CD1c-positive myeloid dendritic cell (primary cell): Measurements from ENCODE around the gene FAM210A.
"Not testable (repeated sequence)": the region's sequence is repeated elsewhere in the genome, so short reads cannot be mapped to it uniquely, and the experiment has no call there.

ENCODE experiments used
- DNase-seq: peaks from one replicate; pipeline ENCODE4 v3.0.0-alpha.2; 2016; ENCODE audit errors: extremely low spot score

Gene FAM210A

GRCh38 chr18:13726232-13726971, at the start of gene FAM210A, which contains the start of gene RNMT:
Gene FAM210A, minus strand, starts transcription at chr18:13726558. Its CDS starts 44,481 bp downstream, at chr18:13682077.
Gene RNMT, plus strand, starts transcription at chr18:13726673. Its CDS starts 4,845 bp downstream, at chr18:13731518.
- DNase-seq, result peak; percentile 99

- DNase-seq, result no peak
Observed at GRCh38 chr18:13775058-13775457, 48.7 kb upstream of the FAM210A start.

- no peak for DNase-seq
Observed at GRCh38 chr18:13762690-13763439, 36.5 kb upstream of the FAM210A start.

- DNase-seq, result no peak
Observed at GRCh38 chr18:13760047-13760446, 33.7 kb upstream of the FAM210A start.

DNA sequence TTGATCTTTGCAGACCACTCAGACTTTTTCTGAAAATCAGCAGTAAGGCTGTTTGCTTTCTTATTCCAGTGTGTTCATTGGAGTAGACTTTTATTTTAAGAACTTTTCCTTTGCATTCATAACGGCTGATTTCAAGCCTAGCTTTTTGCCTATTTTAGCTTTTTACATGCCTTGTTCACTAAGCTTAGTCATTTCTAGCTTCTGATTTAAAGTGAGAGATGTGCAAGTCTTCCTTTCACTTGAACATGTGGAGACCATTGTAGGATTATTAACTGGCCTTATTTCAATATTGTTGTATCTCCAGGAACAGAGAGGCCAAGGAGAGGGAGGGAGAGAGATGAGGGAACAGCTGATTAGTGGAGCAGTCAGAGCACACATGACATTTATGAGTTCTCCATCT, 32.3 kb upstream of the FAM210A start:
- DNase-seq, result no peak

DNA sequence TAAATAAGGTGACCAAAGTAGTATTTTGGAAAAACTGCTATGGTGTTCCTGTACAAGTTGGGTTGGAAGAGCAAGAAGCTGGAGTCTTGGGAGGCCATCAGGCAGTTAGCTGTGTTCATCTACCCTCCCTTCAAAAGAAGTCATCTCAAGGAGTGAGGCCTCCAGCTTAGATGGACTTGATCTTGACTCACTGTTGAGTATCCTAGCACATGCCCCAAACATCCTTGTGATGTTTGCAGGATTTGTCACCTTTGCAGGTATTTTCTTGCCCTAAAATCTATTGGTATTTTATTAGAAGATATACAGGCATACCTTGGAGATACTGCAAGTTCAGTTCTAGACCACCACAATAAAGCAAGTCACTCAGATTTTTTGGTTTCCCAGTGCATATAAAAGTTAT, 30.3 kb upstream of the FAM210A start:
- no peak for DNase-seq

GRCh38 chr18:13756261-13756660, 29.9 kb upstream of the FAM210A start:
- no peak for DNase-seq

- not testable (repeated sequence) for DNase-seq
Observed at GRCh38 chr18:13751599-13751998, 25.2 kb upstream of the FAM210A start.

DNA sequence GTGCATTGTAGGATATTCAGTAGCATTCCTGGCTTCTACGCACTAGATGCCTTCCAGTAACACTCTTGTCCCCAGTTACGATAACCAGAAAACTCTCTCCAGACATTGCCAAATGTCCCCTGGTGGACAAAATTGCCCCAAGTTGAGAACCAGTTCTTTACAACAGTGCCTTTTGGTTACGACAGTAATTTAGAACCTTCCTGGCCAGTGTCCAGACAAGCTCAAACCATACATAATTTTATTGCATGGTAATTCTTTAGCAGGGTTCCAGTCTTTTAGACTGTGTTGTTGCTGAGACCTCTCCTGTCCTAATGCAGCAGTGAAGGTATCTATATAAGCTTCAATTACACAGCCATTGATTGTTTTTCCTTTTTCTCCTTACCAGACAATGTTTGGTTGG, 20.3 kb upstream of the FAM210A start:
- DNase-seq, result no peak

DNA sequence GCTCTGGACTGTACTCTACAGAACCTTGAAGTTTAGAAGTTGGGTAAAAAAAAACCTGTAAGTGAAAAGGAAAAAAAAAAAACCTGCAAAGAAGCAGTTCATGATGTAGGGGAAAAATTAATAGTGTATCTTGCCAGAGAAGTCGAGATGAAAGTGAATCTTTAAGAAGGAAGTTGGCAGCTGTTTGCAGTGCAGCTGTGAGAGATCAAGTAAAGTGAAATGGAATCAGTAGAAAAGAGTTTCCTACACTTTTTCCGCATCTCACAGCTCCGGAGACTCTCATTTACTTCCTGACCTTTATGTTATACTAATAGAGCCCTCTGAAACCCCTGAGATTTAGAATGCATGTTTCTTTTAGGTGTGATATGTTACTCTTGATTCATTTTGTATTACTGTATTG, 19.3 kb upstream of the FAM210A start:
- no peak for DNase-seq

DNA sequence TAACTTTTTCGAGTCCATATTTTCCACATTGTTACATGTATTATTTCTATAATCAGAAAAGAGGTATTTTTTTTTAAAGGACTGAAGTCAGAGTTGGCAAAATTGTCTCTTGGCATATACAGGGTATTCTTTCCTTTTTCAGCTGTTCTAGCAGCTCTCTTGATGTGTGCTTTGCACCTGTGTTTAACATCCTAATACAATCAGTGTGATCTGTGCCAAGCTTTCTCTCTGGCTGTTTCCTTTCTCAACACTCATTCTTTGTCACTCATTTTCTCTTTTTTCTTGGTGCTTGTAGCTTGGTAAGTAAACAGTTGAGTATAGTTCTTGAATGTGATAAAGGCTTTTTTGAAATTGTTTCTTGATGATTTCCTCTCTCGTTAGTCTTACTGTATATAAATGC, 9.3 kb upstream of the FAM210A start:
- DNase-seq, result no peak

DNA sequence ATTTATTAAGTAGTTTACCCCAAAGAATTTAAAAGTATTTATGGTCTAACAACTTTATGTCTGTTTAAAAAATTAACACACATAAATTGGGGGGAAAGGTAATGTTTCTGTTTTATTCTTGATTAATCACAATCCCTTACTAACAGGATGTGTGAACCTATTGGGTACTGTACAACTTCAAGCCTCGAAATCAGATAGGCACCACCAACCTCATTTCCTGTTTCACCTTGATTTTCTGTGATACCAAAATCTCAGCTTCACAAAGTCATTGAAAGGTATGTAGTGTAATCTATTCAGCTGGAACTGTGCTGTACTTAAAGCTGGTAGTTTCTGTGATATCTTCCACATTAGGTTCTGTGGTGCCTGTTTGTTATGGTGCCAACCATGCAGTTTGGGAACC, 4.1 kb upstream of the FAM210A start:
- DNase-seq, result no peak

- DNase-seq, result no peak
Observed at GRCh38 chr18:13726972-13727331, 594 bp upstream of the FAM210A start.

DNA sequence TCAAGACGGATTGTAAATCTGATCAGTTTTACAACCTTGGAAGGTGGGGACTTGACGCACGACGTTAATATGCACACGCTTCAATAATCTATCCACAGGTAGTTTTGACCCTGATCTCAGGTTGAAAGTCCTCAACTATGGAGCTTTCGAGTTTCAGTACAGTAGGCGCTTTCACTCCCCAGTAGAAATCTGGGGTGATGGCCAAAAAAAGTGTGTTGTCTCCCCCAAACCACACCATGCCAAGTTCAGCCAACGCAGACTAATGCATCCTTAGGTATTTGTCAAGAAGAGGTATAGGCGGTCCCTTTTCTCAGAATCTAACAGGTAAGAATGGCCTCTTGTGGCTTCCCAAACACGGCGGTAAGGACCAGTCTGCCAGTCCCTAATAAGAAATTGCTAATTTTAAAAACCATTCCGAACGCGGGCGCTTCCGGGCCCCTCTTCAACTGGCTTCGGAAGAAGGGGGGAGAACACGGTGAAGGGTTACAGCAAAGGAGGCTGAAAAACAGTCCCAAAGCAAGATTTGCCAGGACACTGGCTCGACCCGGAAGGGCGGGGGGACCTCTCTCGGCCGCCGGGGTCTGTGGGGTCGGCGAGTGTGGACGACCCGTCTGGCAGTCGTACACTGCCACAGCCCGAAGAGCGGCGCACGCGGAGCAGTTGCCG, 659 bp downstream of the FAM210A start:
- DNase-seq, result no peak

DNA sequence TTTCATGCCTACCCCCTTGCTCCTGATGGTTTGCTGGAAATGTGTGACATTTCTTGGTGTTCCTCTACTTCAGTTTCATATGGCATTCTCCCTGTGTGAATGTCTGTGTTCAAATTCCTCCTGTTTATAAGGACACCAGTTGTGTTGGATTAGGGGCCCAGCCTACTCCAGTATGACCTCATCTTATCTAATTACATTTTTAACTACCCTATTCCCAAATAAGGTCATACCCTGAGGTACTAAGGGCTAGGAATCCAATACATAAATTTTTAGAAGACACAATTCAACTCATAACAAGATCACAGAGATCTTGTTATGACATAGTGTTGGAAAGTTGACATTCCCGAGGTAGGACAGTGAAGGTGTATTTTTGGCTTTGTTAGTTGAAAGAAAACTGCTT, 5.5 kb downstream of the FAM210A start:
- DNase-seq, result no peak

- no peak for DNase-seq
Observed at GRCh38 chr18:13720123-13720522, 6.2 kb downstream of the FAM210A start.

DNA sequence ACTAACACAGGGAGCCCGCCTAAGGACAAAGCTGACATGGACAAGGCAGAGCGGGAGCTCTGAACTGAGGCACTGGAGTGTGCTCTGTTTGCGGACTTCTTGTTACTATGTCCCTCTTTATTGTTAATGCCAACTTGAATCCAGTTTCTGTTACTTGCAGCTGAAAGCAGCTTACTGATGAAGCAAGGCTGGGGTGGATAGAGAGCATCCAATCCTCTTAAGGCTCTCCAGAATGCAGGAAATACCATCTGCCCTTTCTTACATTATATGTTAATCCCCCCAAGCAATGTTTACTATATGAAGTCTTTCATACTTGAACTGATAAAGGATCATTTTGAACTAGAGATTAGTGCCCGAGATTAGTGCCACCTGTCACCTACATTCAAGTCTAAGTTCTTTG, 9.4 kb downstream of the FAM210A start:
- no peak for DNase-seq

DNA sequence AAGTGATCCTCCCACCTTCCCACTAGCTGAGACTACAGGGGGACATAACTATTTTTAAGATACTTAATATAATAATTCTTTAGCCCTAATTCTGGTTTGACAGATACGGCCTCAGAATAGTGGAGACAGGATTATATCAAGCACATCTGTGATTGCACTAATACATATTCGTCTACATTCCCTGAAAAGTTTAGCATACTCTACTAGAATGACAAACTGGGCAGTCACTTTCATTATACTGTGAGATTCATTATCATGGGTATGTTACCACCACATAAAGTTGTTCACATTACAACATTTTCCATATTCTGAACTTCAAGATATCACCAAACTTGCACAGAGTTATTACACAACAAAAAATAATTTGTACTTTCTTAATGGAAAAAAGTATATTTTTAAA, 11.0 kb downstream of the FAM210A start:
- no peak for DNase-seq

DNA sequence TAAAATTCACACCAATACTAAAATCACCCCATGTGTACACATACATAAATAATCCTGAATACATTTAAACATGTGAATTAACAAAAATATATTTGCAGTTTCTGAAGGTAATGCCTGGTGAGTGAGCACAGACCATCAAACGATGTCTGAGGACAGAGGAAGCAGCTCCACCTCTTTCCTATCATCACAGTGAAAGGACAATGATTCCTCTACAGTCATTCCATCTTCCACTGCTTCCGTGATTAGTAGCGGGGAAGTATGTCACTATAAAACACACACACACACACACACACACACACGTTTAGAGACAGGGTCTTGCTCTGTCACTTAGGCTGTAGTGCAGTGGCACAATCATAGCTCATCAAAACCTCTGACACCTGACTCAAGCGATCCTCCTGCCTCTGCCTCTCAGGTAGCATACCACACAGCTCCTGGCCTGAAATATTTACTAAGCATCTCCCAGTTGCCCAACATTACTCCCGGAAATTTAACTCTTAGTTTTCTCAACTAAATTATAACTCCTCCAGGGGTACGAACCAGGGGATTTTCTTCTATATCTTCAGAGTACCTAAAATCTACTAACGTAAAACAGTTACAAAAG, 12.8 kb downstream of the FAM210A start:
- DNase-seq, result no peak

DNA sequence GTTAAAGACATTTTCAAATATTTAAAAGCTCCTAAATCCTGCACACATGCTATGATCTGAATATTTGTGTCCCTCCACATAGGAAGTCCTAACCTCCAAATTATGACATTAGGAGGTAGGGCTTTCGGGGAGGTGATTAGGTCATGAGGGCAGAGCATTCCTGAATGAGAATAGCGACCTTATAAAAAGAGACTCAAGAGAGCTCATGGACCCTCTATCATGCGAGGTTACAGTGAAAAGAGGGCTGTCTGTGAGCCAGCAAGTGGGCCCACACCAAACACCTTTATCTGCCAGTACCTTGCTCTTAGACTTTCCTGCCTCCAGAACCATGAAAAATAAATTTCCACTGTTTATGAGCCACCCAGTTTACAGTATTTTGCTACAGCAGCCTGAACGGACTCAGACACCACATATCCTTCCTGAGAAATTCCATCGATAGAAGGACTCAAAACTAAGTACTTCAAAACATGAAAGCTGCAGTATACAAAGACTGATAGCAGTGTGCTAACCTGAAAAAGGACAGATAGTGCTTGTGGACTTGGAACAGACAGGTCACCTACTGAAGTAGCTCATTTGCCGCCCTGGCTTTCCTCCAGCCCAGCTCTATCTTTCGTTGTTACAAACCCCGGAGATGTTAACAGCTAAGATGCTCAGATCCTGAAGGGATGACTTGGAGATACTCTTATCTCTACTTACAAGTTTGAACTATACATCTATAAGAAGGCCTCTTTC, 13.8 kb downstream of the FAM210A start:
- DNase-seq, result no peak

DNA sequence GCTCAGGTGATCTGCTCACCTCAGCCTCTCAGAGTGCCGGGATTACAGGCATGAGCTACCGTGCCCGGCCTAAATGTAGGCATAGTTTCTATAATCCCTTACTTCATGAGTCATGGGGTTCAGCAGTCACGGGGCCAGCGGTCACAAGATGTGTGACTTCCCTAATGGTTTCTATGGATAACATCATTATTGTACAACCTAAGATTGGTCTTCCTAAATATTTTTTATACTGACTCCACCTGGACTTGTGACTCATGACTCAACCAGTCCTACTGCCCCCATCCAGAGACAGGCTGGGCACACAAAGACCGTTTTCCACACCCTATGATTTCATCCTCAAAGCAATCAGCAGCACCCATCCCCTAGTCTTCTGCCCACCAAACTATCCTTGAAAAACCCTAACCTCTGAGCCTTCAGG, 15.9 kb downstream of the FAM210A start:
- DNase-seq, result peak; percentile 40

DNA sequence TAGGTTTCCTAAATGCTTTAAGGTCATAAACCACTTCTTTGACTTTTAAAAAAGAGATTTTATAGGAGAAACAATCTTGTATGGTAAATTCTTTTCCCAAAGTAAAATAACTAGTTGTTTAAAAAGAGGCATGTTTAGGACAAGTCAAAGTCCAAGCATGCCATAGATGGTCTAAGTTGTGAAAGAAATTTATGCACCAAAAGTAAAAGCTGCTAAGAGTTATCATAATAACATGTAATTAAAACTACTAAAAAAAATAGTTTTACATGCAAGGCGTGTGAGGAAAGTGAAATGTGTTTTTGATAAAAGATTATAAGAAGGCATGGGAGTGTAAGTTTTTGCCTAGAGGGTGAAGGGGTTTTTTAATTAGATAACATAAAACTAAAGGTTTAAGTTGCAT, 22.5 kb downstream of the FAM210A start:
- DNase-seq, result no peak
